ENCODE measurements around the gene A4GNT. TPM values are rescaled to one million over a fixed set of nuclear protein-coding genes. Genes with fewer than 3 reads are reported as not detected.

A4GNT gene
- total RNA-seq, 1 donor from 2014 or later: 0.41 TPM

- Histone ChIP-seq H3K27me3 (ENCODE audit: low read depth) (no peaks in the 10 kb centered on the region), H3K4me1 (no peaks in the 10 kb centered on the region), H3K27ac (no peak overlapping the region), H3K4me3 (no peak overlapping the region), H3K36me3 (no peaks in the 10 kb centered on the region), H3K9me3 (no peaks in the 10 kb centered on the region)
- no peak for TF ChIP-seq CTCF (IDR thresholded peaks at IDR 0.05)
- ATAC-seq: no peak
- intact Hi-C loops (cut with DNase I): no loop called here
- no peak for DNase-seq
Observed at GRCh38 chr3:138127636-138128365, 4.4 kb downstream of the A4GNT start.

GRCh38 chr3:138125548-138126221, 6.5 kb downstream of the A4GNT start:
- Histone ChIP-seq H3K4me1 (no peaks in the 10 kb centered on the region), H3K27me3 (ENCODE audit: low read depth) (no peaks in the 10 kb centered on the region), H3K36me3 (no peaks in the 10 kb centered on the region), H3K9me3 (no peaks in the 10 kb centered on the region), H3K27ac (peak overlapping the region; percentile 60), H3K4me3 (no peak overlapping the region)
- no peak for DNase-seq
- ATAC-seq: peak; percentile 86 to 90
- intact Hi-C loops (cut with DNase I): no loop called here
- no peak for TF ChIP-seq CTCF (IDR thresholded peaks at IDR 0.05)

GRCh38 chr3:138124706-138125355, 7.4 kb downstream of the A4GNT start:
- peak; percentile 62 to 77 for ATAC-seq
- DNase-seq: peak; percentile 64
- intact Hi-C loops (cut with DNase I): no loop called here

GRCh38 chr3:138124188-138124587, 8.0 kb downstream of the A4GNT start:
- no peaks in the 10 kb centered on the region for H3K27me3 ChIP-seq (ENCODE audit: low read depth)
- TF ChIP-seq CTCF (IDR thresholded peaks at IDR 0.05): no peak
- no peak overlapping the region for H3K27ac ChIP-seq
- DNase-seq (no peak), ATAC-seq (peak; percentile 62 to 64)
- no peaks in the 10 kb centered on the region for H3K36me3 ChIP-seq
- intact Hi-C loops (cut with DNase I): no loop called here
- H3K4me1 ChIP-seq: no peaks in the 10 kb centered on the region
- no peaks in the 10 kb centered on the region for H3K9me3 ChIP-seq
- H3K4me3 ChIP-seq: peak overlapping the region; percentile 23

More at GRCh38 chr3:138124706-138125355, 7.4 kb downstream of the A4GNT start:
- Histone ChIP-seq H3K4me1 (no peaks in the 10 kb centered on the region), H3K27ac (peak overlapping the region; percentile 60), H3K9me3 (no peaks in the 10 kb centered on the region), H3K36me3 (no peaks in the 10 kb centered on the region), H3K27me3 (ENCODE audit: low read depth) (no peaks in the 10 kb centered on the region), H3K4me3 (peak overlapping the region; percentile 23)
- no peak for TF ChIP-seq CTCF (IDR thresholded peaks at IDR 0.05)

GRCh38 chr3:138119423-138119766, 12.8 kb downstream of the A4GNT start:
- Histone ChIP-seq H3K36me3 (no peaks in the 10 kb centered on the region), H3K27me3 (ENCODE audit: low read depth) (no peaks in the 10 kb centered on the region), H3K4me3 (no peak overlapping the region), H3K9me3 (no peaks in the 10 kb centered on the region), H3K27ac (no peak overlapping the region), H3K4me1 (peaks cover 21% of the 10 kb centered on the region)
- intact Hi-C loops (cut with DNase I): no loop called here
- TF ChIP-seq CTCF (IDR thresholded peaks at IDR 0.05): no peak
- no peak for ATAC-seq
- DNase-seq: no peak

Measured in lower lobe of right lung (tissue), 2 donors.